Activated CD8-positive, alpha-beta memory T cell treated with anti-CD3 and anti-CD28 coated beads for 1 hour (primary cell): ENCODE measurements around the gene CCL28.

ENCODE experiments used
- DNase-seq, 2 donors: peaks; one replicate each; pipeline ENCODE4 v3.0.0-alpha.2; 2020; ENCODE audit warnings: low read depth in 1 of 2; ENCODE audit errors: extremely low read depth in 1 of 2

CCL28 gene

DNA sequence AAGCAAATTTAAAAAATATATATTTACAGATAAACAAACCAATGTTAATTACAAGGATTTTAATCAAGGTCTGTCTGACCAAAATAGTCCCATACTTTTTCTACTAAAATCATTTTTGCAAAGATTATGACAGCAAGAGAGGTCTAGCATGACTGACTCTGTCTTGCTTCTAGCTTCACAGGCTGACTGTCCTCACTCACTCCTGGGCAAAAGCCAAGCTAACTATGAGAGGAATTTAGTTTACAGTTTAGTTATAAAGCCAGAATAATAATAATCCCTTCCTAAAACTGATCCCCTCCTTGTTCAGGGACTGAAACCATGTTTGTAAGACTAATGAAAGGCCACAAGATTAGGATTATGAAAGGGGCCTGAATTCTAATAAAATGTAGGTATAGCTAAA, 53.5 kb downstream of the CCL28 start:
- DNase-seq: no peak

DNA sequence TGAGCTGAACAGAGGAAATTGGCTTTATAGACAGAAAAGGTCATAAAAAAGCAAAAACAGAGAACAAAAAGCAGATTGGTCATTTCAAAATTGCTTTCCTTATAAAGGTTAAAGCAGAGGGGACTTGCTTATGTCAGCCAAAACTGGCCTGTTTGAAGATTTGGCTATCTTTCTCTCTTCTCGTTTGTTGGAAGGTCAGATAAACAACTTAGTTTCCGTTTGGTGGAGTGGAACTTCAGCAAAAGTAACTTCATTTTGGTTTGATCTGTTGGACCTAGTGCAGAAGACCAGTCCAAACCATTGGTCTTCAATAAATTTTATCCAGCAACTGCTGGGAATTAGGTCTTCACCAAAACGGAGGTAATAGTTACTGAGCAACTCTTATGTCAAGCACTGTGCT, 53.9 kb downstream of the CCL28 start:
- no peak for DNase-seq

DNA sequence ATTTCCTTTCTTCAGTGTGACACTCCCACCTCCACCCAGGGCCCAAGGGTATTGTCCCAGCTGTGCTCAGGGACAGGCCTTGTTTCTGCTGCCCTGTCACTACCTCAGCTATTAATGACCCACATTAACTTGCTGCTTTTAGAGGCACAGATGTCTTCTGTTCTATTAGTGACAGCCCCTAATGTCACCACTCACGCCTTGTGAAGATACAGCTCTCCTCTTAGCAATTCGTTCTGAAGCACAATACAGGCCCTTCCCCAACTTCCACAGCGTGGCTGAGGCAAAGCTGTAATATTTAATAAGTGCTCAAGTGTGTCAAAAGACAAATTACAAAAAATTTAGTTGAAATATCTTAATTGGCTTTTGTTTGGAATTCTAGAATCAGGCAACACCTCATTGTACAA, 54.3 kb downstream of the CCL28 start:
- no peak for DNase-seq

DNA sequence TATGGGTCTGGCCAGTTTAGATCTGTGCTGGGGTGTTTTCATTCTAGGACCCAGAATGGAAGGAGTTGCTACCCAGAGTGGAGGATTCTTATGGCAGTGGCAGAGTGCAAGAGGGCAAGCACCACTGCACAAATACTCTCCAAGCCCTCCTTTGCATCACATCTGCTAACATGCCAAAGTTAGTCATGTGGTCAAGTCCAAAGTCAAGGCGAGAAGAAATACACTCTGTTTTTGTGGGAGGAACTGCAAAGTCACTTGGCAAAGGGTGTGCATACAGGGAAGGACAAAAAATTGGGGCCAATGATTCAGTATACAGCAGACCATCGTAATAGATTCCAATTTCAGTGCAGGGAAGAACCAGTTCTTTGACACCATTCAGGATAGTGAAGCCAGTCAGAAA, 55.1 kb downstream of the CCL28 start:
- no peak for DNase-seq

DNA sequence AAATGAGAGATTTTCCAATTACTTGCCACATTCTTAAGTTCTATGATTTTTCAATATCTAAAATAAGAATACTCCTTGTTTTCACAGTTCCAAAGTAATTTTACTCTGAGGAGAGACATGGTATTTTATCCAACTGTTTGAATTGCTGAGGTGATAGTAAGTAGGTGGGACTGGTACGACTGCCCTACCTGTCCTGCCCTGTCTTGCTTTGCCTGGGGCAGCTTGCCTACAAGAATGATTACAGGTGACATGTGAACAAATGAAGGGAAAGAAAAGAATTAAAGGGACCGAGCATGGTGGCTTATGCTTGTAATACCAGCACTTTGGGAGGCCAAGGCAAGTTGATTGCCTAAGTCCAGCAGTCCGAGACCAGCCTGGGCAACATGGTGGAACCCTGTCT, 57.4 kb downstream of the CCL28 start:
- DNase-seq: no peak

DNA sequence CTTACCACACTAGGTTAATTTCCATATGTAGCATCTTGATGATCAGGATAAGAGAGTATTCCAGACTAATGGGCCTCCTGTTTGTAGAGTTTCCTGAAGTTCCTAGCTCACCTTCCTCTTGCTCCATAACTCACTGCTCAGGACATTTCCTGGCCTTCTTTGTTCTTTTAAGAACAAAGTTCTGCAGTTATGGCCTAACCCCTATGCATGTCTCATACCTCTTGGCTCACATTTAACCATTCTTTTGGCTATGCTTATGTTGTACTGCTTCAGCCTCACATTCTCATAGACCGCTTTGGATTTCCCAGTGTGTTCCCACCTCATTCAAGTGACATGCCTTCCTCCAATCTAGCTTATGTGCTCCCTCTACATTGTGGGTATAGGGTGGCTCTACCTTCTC, 58.5 kb downstream of the CCL28 start:
- no peak for DNase-seq

DNA sequence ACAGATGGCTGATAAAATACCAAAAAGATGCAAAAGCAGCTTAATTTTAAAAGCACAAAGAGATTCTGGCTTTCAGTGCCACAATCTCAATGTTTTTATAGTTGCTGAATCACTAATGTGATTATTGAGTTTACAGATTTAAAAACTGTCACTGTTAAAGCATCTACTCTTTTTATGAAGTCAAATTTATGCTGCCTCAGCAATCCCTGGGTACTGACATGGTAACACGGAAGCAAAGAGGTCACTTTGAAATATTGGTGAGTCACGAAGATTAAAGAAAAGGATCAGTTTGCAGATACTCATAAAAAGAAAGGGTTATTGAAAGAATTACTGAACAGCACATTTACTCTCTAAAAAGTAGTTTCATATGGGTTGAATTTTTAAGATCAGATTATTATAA, 59.3 kb downstream of the CCL28 start:
- DNase-seq: no peak

DNA sequence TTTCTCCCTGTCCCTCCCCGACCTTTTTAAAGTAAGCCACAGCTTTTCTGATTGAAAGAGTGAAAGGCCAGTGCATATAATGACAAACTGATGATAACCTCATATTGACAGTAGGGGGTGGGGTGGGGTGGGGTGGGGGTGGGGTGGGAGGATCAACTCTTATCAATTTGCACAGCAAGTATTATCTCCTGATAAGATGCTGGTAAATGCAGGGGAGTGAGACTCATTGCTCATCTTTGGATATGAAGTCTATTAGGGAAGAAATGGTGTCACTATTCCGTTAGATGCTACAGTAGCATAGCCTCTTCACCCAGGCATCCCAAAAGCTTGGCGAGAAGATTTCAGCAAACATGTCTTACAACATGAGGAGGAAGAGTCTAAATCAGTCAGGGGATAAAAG, 60.1 kb downstream of the CCL28 start:
- DNase-seq: no peak

DNA sequence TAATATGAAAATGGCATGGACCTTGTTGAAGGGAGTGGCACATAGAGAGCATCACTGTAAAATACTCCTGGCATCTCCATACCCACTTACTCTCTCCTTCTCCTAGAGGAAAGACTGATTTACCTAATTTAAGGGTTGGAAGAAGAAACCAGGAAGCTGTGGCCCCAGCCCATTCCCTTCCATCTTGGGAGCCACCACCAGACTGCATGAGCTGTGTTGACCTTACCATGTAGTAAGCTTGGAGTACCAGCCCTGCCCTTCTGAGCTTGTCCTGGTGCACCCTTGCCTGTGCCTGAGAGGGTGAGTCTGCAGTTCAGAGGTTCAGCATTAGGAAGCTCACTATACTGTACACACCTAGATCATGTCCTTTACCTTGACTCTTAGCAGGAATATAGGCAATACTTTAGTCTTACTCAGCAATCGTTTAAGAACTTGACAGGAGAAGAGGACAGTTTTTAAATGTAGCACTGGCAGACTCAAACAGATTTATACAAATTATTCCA, 63.3 kb downstream of the CCL28 start:
- no peak for DNase-seq

DNA sequence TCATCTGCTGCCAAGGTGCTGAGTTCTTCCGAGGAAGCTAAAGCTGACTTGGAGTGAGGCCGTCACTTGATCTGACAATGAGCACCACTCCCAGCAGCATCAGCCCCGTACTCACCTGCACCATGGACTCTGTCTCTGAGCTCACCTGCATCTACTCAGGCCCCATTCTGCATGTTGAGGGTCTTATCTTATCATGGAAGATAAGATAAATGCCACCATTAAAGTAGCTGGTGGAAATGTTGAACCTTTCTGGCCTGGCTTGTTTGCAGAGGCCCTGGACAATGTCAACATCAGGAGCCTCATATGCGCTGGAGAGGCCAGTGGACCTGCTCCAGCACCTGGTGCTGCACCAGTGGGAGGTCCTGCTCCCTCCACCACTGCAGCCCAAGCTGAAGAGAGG, 64.0 kb downstream of the CCL28 start:
- no peak for DNase-seq

DNA sequence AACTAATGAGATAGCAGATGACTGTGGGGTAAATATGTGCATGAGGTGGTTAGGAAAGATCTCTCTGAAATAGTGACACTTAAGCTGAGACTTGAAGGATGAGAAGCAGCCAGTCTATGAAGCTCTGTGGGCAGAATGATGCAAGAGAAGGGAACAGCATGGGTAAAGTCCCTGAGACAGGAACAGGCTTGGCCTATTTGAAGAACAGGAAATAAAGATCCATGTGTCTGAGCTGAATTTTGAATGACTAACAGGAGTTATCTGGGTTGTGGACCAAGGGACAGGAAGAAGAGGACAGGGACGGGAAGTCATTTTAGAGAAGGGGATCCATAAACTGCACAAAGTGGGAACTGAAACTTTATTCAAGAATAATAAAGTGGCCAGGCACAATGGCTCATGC, 73.3 kb downstream of the CCL28 start:
- DNase-seq: no peak

DNA sequence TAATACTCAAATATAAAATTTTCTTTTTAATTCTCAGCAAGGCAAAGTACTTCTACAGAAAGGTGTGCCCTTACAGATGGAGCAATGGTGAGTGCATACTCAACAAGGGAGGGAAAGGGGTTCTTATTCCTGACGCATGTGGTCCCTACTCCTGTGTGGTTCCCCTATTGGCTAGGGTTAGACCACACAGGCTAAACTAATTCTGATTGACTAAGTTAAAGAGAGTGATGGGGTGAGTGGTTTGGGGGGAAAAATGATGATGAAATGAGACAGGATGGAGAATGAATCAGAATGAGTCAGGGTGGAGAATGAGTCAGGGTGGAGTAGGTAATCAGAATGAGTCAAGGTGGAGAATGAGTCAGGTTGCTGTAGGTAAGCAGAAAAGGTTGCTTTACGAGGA, 76.0 kb downstream of the CCL28 start:
- DNase-seq: no peak

DNA sequence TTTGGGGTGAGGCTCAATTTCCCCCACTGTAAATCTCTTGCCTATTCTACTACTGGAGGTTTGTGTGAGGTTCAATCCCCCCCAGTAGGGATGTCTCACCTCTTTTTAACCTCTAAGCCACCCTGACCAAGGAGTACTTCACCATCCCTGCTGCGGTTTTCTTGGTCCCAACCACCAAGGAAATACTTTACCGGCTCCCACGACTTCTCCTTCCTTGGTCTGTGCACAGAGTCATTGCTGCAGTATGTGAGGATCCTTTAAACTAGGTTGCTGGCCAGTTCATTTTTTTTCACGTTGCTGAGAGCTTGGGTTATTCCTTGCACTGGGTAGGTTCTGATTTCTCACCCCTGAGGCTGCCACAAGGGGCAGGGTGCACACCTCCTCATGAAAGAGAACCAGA, 76.5 kb downstream of the CCL28 start:
- no peak for DNase-seq

DNA sequence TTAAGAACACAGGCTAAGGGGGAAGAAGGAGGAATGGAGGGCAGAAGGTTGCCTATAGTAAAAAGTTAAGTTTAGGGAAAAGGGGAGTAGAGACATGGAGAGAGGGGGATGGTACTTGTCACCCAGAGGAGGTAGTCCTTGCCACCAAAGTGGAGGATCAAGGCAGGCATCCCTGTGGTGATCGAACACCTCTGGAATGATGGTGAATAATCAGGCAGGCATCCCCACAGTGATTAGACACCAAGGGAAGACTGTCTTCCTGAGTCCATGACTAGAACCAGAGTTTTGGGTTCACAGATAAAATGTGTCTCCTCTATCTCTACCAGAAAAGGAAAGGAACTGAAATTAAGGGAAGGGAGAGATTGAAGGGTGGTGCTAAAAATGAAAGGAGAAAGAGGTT, 79.8 kb downstream of the CCL28 start:
- DNase-seq: no peak
